GM18499 (cell line): ENCODE measurements around the gene MDFIC.

ENCODE experiments used
- ATAC-seq: cut with Tn5 transposase; IDR thresholded peaks from one replicate; pipeline ENCODE4 v1.9.1; 2021; ENCODE audit warnings: moderate number of reproducible peaks; ENCODE audit not compliant: insufficient read depth, unreplicated experiment

The MDFIC gene

DNA sequence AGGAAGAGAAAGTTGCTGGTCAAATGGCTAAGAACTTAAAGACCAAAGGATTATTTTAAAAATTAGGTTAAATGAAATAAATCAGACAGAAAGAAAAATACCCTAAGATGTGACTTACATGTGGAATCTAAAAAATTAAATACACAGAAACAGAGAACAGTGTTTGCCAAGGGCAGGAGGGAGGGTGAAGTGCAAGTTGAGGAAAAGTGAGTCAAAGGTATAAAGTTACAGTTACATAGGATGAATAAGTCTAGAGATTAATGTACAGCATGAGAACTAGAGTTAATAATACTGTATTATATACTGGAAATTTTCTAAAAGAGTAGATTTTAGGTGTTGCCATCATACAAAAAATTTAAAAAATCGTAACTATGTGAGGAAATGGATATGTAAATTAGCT, 146.3 kb downstream of the MDFIC start:
- no peak for ATAC-seq
